Stomach (tissue), 4 donors: ENCODE data around the gene FAM32A.

Source experiments
- CTCF ChIP-seq, 7 experiments: fragments of 450-650 bp in 4 of 7; fragments of 200-600 bp in 3 of 7; sonication (generic) in 3 of 7; IDR thresholded peaks; one replicate each; pipeline ENCODE4 v1.5.1; 2016 to 2019; ENCODE audit warnings: antibody characterized with exemption in 7 of 7, control low read depth in 2 of 7, mild to moderate bottlenecking in 1 of 7
- POLR2A ChIP-seq, 4 donors: fragments of 450-650 bp; IDR thresholded peaks; one replicate each; pipeline ENCODE4 v1.6.1; 2016; ENCODE audit warnings: antibody characterized with exemption in 4 of 4, control low read depth in 2 of 4, mild to moderate bottlenecking in 1 of 4, moderate library complexity in 1 of 4
- POLR2AphosphoS5 ChIP-seq, 3 donors: sonication (generic); formaldehyde crosslinking; IDR thresholded peaks; one replicate each; pipeline ENCODE4 v1.6.1; 2016; ENCODE audit warnings: antibody characterized with exemption in 3 of 3

- TF ChIP-seq CTCF (IDR thresholded peaks at IDR 0.05) (no peak), POLR2A (IDR thresholded peaks at IDR 0.05) (no peak), POLR2AphosphoS5 (IDR thresholded peaks at IDR 0.05) (no peak)
Observed at GRCh38 chr19:16154557-16154956, 30.7 kb upstream of the FAM32A start.
